ENCODE data around the gene MT1F.

- no peak for TF ChIP-seq GATA2 (IDR thresholded peaks at IDR 0.05; ENCODE audit: low read depth, low read length)
- no peak for TF ChIP-seq GATA3 (IDR thresholded peaks at IDR 0.05; ENCODE audit: low read depth, low read length)
These were observed 31.0 kb downstream of the MT1F start for GRCh38 chr16:56688762-56689161.
